NK-92 (cell line): Measurements from ENCODE around the gene PAQR6.
"Not testable (repeated sequence)": the region's sequence is repeated elsewhere in the genome, so short reads cannot be mapped to it uniquely, and the experiment has no call there.

Source experiments
- DNase-seq: peaks from one replicate; lab custom pipeline; 2025; ENCODE audit not compliant: unreplicated experiment; lab: John Stamatoyannopoulos, UW

Gene PAQR6

GRCh38 chr1:156232201-156232894 is 15.5 kb downstream of the PAQR6 start:
- DNase-seq: no peak

GRCh38 chr1:156230473-156230837 is 17.4 kb downstream of the PAQR6 start:
- no peak for DNase-seq

GRCh38 chr1:156229809-156230472 is 17.9 kb downstream of the PAQR6 start:
- no peak for DNase-seq

DNA sequence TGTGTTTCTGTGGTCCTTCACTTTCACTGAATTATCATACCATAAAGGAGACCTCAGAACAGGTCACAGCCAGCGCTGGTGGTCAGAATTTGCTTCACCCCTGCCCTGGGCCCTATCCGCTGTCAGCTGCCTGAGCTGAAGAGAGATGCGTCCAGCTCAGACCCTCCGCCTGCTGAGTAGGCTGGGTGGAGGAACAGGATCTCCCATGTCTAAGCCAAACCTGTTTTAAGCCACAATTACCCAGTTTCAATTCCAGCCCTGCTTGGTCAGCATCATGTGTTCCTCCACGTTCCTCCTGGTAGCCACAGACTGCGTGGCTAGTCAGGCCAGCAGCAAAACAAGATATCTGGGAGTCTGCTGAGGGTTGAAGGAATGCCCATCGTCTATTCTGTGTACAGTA is 19.4 kb downstream of the PAQR6 start:
- DNase-seq: no peak

DNA sequence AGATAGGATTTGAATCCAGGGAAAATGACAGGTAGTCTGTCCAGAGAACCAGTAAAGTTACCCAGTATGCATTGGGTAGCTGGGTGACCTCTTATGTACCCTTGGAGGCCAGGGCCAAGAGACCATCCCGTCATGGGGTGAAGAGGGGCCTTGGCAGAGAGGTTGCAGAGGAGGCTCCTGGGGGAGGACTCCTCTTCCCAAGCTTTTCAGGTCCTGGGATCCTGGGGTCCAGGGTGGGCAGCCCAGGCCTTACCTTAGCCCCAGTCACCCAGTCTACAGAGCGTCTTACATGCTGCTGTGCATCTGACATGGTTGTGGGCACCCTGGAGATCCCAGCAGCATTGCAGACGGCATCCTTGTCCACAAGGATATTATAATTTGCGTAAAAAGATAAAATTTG is 21.1 kb downstream of the PAQR6 start:
- no peak for DNase-seq

DNA sequence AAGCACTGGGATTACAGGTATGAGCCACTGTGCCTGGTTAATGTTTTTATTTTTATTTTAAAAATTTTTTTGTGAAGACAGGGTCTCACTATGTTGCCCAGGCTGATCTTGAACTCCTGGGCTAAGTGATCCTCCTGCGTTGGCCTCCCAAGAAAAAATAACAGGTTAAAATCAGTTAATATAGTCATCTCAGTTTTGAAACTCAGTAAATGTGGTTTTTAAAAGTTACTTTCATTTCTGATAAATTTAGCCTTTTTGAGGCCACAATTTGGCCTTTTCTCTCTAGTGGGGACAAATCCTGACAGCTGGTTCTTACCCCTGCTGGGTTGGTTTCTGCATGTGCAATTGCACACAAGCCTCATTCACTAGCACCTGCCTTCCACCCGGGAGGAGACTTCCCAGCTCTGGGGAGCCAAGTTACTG is 21.7 kb downstream of the PAQR6 start:
- no peak for DNase-seq

DNA sequence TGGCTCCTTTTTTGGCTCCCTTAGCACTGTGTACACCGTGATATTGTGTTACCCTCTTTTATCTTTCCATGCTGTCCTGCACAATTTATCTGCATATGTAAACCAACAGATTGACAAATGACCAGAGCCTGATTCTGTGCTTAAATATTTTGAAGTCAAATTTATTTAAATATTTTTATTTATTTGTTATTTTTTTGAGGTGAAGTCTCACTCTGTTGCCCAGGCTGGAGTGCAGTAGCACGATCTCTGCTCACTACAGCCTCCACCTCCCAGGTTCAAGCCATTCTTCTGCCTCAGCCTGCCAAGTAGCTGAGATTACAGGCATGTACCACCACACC is 22.2 kb downstream of the PAQR6 start:
- DNase-seq: no peak

- no peak for DNase-seq
Observed at GRCh38 chr1:156221986-156222692, 25.7 kb downstream of the PAQR6 start.

DNA sequence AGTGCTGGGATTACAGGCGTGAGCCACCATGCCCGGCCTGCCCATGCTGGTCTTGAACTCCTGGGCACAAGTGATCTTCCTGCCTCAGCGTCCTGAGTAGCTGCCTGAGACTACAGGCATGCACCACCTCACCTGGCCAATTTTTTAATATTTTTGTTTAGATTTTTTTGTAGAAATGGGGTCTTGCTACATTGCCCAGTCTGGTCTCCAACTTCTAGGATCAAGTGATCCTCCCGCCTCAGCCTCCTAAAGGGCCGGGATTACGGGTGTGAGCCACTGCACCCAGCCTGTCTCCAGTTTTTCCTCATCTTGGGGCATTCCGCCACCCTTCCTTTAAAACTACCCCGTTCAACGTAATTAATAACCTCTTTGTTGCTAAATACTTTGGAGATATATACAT is 27.6 kb downstream of the PAQR6 start:
- no peak for DNase-seq

GRCh38 chr1:156217871-156218270 is 30.0 kb downstream of the PAQR6 start:
- DNase-seq: no peak

DNA sequence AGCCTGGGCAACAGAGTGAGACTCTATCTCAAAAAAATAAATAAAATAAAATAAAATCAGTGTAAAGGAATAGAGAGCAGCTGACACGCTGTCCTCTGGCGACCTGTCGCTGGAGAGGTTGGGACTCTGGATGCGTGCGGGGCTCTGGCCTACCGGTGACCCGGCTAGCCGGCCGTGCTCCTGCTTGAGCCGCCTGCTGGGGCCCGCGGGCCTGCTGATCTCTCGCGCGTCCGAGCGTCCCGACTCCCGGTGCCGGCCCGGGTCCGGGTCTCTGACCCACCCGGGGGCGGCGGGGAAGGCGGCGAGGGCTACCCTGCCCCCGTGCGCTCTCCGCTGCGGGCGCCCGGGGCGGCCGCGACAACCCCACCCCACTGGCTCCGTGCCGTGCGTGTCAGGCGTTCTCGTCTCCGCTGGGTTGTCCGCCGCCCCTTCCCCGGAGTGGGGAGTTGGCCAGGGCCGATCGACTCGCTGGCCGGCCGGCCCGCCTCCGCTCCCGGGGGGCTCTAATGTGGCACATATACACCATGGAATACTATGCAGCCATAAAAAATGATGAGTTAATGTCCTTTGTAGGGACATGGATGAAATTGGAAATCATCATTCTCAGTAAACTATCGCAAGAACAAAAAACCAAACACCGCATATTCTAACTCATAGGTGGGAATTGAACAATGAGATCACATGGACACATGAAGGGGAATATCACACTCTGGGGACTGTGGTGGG is 31.3 kb downstream of the PAQR6 start:
- not testable (repeated sequence) for DNase-seq

DNA sequence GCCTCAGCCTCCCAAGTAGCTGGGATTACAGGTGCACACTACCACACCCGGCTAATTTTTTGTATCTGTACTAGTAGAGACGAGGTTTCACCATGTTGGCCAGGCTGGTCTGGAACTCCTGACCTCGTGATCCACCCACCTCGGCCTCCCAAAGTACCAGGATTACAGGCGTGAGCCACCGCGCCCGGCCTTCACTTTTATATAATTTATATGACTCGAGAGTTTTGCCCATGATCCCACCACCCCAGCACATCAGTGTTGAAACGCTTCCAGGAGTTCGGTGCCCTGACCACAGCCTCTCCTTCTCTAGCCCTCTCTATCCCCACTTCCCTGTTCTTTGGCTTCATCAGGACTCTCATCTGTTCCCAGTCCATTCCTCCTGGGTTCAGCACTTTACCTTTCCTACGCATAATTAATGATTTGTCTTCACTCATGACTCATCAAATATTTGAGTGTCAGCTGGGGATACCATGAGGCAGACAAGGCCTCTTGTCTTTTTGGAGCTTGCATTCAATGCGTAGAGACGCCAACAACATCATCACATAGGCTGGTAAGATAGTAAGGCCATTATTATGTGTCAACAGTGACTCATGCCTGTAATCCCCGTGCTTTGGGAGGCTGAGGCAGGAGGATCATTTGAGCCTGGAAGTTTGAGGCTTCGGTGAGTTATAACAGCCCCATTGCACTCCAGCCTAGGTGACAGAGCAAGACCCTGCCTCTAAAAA is 33.7 kb downstream of the PAQR6 start:
- DNase-seq: no peak

- no peak for DNase-seq
Observed at GRCh38 chr1:156213644-156213966, 34.3 kb downstream of the PAQR6 start.

GRCh38 chr1:156212833-156213643 is 34.8 kb downstream of the PAQR6 start, which contains the start of gene PMF1:
PMF1 (plus strand) TSS chr1:156213007; CDS start chr1:156213016, 9 bp downstream.
- DNase-seq: peak; percentile 60

DNA sequence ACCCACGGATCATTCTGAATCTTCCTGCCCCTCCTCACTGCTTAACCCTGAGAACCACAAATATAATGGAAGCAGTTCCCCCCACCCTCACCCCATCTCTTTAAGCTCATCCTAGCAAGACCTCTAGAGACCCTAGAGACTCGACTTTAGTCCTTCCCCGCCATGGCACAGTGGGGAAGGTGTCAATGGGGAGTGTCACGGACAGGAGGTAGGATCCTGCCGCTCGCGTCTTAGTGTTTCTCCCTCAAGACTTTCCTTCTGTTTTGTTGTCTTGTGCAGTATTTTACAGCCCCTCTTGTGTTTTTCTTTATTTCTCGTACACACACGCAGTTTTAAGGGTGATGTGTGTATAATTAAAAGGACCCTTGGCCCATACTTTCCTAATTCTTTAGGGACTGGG is 35.7 kb downstream of the PAQR6 start:
- no peak for DNase-seq

DNA sequence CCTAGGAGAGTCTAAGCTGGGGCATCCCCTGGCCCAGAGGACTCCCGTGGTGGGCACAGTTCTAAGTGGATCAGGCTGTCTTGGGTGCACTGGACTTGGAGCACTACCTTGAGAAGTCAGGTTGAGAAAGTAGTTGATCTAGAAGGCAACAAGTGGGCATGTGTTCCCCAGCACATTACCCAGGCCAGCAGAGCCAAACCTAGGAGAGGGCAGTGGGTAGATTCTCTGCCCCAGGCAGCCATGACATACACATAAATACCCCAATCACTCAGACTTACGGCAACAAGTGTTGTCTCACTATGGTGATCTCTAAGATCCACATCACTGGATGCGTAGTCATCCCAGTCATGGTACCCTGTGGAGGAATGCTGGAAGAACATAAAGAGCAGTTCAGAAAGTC is 36.6 kb downstream of the PAQR6 start:
- no peak for DNase-seq

DNA sequence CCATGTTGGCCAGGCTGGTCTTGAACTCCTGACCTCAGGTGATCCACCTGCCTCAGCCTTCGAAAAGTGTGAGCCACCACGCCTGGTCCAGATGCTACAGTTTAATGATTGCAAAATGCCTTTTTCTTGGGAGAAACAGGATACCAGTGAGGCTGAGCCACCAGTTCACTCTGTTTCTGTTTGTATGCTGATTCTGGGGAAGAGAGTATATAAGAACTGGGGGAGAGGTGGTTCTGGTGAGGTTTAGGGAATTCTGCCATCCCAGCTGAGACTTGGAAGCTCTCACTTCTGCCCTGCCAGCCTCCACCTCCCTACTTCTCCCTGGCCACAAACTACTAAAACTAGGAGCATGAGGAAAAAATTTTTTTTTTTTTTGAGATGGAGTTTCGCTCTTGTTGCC is 43.2 kb downstream of the PAQR6 start:
- no peak for DNase-seq

DNA sequence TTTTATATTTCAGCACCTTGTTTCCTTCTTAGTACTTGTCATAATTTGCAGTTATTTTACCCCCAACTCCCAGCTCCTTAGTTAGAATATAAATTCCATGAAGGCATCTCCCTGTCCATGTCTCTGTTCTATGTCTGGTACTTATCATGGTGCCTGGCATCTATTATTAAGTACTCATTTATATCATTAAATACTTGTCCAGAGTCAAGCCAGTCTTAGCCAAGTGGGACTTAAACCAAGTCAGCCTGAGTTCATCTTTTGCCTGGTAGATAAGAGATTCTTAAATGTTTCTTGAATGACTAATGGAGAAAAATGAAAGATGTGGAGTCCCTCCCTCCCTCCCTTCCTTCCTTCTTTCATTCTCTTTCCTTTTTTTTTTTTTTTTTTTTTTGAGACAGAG is 44.5 kb downstream of the PAQR6 start:
- DNase-seq: no peak

DNA sequence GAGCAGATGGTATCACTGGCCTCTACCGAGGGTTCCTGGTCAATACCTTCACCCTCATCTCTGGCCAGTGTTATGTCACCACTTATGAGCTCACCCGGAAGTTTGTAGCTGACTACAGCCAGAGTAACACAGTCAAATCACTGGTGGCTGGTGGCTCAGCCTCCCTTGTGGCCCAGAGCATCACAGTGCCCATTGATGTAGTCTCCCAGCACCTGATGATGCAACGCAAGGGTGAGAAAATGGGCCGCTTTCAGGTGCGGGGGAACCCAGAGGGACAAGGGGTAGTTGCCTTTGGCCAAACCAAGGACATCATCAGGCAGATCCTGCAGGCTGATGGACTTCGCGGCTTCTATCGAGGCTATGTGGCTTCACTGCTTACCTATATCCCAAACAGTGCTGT is 47.8 kb downstream of the PAQR6 start:
- DNase-seq: no peak

DNA sequence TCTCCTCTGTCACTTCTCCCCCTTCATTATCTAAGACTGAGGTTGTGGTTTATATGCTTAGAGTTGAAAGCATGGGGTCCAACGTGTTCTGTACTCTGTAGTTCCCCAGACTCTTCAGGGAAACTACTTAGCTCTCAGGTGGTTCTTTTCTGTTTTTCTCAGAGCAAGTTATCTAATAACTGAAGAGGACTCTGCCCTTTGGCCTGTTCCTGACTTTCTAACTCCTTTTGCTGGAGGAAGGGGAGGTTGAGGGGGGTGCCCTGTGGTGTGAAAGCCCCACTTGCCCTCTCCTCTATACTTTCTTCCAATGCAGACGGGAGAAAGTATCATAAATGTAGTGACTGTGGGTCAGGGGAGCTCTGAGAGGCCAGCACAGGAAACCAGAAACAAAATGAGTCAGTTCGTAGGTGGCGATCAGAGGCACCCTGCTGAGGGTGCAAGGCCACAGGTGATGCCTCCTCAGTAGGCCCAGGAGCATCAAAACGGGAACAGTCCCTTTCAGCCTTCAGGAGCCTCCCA is 49.0 kb downstream of the PAQR6 start:
- no peak for DNase-seq
